Heart left ventricle (tissue), 13 donors: ENCODE results near the gene OSCAR.

ENCODE experiments used
- POLR2A ChIP-seq, 2 donors: fragments of 450-650 bp; IDR thresholded peaks; one replicate each; pipeline ENCODE4 v1.6.1; 2017; ENCODE audit warnings: antibody characterized with exemption in 2 of 2, mild to moderate bottlenecking in 2 of 2, moderate library complexity in 2 of 2
- TF ChIP-seq, protein P1 (sequence below), 12 donors: fragments of 200-600 bp; sonication (generic) in 4 of 12; IDR thresholded peaks; one replicate each; pipeline versions ENCODE4 v1.5.0 to v1.8.0; 2018 to 2022; ENCODE audit warnings: antibody characterized with exemption in 12 of 12, mild to moderate bottlenecking in 5 of 12
- donor health status: ischemic (EF 13 %, LVEDD 7.1; RV severe dilation, severe dysfunction).
- donor health status: DM: no; HTN: yes; CAD: no.
- donor health status: DM: no; HTN: no; CAD: no.
- donor health status: ischemic (EF 25% LVEDD 6.9; RV normal size, moderate dysfunction).
- donor health status: ischemic (EF 25% LVEDD 5.7; RV mildly dilated, moderate dysfunction).
- donor health status: ischemic (EF 35%, LVEDD 5.7; RV mildly dilated, moderate dysfunction).
- donor health status: nonischemic (EF 11% LVEDD 7.7; RV severe dilation, severe dysfunction).
- donor health status: DM: yes; HTN: yes; CAD: no.
- donor health status: PGD.
- donor health status: ischemic (EF 29% LVEDD 5.4; RV normal size, mild dysfunction).
- donor health status: nonischemic (EF 23%, LVEDD 6.1; RV moderate dilation, normal function).

GRCh38 chr19:54133312-54133956 is 32.8 kb upstream of the OSCAR start:
- no peak for TF ChIP-seq POLR2A (IDR thresholded peaks at IDR 0.05)
- TF ChIP-seq, protein P1, sequence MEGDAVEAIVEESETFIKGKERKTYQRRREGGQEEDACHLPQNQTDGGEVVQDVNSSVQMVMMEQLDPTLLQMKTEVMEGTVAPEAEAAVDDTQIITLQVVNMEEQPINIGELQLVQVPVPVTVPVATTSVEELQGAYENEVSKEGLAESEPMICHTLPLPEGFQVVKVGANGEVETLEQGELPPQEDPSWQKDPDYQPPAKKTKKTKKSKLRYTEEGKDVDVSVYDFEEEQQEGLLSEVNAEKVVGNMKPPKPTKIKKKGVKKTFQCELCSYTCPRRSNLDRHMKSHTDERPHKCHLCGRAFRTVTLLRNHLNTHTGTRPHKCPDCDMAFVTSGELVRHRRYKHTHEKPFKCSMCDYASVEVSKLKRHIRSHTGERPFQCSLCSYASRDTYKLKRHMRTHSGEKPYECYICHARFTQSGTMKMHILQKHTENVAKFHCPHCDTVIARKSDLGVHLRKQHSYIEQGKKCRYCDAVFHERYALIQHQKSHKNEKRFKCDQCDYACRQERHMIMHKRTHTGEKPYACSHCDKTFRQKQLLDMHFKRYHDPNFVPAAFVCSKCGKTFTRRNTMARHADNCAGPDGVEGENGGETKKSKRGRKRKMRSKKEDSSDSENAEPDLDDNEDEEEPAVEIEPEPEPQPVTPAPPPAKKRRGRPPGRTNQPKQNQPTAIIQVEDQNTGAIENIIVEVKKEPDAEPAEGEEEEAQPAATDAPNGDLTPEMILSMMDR (IDR thresholded peaks at IDR 0.05), result no peak
